HG02759 (cell line): Measurements from ENCODE around the gene ATAD3B.
"Not testable (repeated sequence)": the region's sequence is repeated elsewhere in the genome, so short reads cannot be mapped to it uniquely, and the experiment has no call there.

Source experiments
- ATAC-seq: cut with Tn5 transposase; IDR thresholded peaks from one replicate; pipeline ENCODE4 v1.9.1; 2021; ENCODE audit warnings: mild to moderate bottlenecking, moderate library complexity; ENCODE audit not compliant: unreplicated experiment

Gene ATAD3B

GRCh38 chr1:1432951-1433803 is 38.4 kb upstream of the ATAD3B start:
- no peak for ATAC-seq

- no peak for ATAC-seq
Observed at GRCh38 chr1:1433804-1434130, 37.8 kb upstream of the ATAD3B start.

- no peak for ATAC-seq
Observed at GRCh38 chr1:1434131-1434823, 37.3 kb upstream of the ATAD3B start.

GRCh38 chr1:1434824-1435105 is 36.8 kb upstream of the ATAD3B start:
- ATAC-seq, result no peak

DNA sequence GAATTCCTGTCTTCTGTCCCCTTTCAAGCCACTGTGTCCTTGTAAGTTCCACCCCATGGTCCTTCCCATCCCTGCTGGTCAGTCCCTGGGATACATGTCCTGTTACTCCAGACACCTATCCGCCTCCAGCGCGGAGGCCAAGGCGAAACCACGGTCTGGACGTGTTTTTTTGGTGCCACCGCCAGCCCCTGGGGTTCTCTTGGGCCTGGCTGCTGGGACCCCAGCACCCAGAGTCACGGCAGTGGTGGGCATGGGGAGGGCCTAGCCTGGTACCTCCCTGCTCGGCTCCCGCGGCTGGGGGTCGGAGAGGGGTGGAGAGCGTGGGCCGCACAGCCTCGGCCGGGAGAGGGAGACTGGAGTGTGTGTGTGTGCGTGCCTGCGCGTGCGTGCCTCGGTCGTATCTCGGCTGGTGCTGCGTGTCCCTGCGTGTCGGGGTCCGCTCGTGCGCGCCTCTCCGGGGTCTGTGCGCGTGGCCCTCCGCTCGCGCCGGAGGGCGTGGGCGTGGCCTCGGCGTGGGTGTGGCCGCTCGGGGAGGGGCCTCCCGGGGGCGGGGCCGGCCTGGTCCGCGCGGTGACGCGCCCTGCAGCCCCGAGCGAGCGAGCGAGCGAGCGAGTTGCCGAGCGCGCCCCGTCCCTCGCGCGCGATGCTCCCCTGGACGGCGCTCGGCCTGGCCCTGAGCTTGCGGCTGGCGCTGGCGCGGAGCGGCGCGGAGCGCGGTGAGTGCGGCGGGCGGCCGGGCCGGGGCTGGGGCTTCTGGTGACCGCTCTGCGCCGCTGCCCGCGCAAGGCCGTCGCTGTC is 36.3 kb upstream of the ATAD3B start, which contains the start of gene VWA1:
TSS of gene VWA1 (plus strand) at position 585 of the 798 bp plus-strand sequence. CDS start at position 644, 59 bp downstream.
- peak; percentile 55 for ATAC-seq

DNA sequence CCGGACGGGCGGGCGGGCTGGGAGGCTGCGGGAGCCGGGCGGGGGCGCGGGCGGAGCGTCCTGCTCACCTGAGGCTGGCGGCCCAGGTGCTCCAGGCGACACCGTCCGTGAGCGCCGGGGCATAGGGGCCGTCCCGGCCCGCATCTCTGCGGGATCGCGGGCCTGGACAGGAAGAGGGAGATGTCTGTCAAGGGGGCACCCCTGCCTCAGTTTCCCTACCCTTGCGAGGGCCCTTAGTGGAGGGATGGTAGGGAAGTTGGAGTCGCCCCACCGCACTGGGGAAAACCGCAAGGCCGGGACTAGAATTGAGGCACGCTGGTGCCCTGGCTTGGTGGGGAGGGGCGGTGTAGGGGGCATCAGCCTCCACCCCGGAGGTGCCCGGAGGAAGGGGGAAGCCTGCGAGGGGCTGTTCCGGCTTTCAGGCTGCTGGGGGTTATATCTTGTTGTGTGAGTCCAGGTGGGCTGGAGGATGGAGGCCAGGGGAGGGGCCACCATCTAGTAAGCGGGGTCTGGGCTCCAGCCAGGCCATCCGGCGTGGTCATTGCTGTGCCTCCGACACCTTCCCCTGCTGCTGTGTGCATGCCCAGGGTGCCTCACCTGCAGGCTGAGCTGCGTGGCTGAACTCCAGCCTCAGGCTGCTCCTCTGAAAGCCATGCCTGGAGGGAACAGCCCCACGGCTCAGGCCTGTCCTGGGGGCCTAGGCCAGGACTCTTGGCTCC is 35.5 kb upstream of the ATAD3B start:
- no peak for ATAC-seq

GRCh38 chr1:1436630-1437032 is 34.9 kb upstream of the ATAD3B start:
- ATAC-seq, result no peak

- no peak for ATAC-seq
Observed at GRCh38 chr1:1437033-1437903, 34.3 kb upstream of the ATAD3B start.

DNA sequence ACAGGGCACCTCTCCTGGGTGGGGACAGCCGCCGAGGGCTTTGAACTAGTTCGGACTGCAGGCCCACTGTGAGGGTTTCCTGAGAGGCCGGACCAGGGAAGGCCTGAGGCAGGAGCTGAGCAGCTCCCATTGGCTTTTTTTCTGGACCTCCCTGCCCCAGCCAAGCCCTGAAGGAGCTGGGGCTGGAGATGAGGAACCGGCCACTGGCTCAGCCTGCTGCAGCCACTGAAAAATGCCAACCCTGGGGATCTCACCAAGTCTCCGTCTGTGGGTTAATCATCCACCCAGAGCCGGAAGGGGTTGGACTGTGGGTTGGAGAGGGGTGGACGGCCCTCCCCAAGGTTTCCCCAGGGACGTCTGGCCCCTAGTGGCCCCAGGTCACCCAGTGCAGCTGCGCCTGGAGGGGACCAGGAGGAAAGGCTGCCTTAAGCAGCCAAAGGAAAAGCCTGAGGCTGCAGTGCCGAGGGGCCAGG is 33.6 kb upstream of the ATAD3B start:
- ATAC-seq, result no peak

- no peak for ATAC-seq
Observed at GRCh38 chr1:1438531-1439381, 32.8 kb upstream of the ATAD3B start.

DNA sequence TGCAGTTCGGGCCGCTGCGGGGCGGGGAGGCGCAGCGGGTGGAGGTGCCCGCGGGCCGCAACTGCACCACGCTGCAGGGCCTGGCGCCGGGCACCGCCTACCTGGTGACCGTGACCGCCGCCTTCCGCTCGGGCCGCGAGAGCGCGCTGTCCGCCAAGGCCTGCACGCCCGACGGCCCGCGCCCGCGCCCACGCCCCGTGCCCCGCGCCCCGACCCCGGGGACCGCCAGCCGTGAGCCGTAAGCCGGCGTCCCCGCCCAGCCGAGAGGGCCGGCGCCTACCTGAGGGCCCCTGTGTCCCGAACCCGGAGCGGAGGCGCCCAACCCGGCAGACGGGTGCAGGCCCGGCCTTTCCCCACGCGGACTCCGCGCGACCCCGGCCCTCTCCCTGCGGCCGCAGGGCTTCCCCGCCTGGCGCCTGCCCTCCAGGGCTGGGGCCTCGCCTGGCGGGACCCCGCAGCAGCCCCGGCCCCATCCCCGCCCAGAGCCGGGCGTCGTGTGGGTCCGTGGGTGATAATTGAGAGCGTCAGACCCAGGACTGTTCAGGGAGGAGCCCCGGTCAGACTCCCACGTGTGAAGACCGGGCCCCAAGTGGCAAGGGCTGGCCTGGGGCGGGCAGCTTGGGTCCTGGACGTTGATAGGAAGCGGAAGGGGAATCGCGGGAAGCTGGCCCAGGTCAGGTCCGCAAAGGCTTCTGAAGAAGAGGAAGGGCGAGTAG is 31.9 kb upstream of the ATAD3B start:
- no peak for ATAC-seq

GRCh38 chr1:1440262-1441001 is 31.1 kb upstream of the ATAD3B start:
- no peak for ATAC-seq

GRCh38 chr1:1441002-1441888 is 30.3 kb upstream of the ATAD3B start:
- no peak for ATAC-seq

DNA sequence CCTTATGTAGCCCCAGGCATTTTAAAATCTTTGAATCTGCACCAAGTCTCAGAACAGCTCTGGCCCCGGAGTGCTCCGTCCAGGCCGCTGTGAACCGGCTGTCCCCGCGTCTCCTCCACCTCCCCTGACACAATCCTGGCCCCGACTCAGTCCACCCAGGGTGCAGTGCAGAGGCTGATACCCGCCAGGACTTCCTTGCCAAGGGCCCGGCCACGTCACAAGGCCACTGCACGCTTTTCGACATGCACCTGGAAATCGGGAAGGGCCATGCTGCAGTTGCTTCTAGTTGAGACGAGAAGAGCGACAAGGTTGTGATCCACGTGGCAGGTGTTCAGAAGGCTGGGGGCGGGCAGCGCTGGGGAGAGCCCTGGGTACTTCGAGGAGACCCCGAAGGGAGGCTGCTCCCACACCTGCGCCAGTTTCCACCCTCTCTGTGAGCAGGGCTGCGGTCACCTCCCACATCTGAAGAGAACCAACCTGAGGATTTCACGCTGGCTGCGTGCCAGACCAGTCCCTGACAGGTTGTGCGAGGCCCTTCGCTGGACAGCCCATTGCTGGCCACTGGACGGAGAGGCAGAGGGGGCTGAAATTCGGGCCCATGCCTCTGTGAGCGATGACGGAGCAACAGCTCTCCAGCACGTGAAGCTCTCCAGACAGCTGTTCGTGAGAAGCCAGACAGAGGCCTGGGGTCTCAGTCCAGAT is 29.3 kb upstream of the ATAD3B start:
- no peak for ATAC-seq

- ATAC-seq, result not testable (repeated sequence)
Observed at GRCh38 chr1:1446631-1447030, 24.9 kb upstream of the ATAD3B start.

- no peak for ATAC-seq
Observed at GRCh38 chr1:1449099-1449739, 22.3 kb upstream of the ATAD3B start, which contains the start of gene ATAD3C. Gene ATAD3C (plus strand): TSS chr1:1449689. CDS start chr1:1450684, 995 bp downstream.
